Smooth muscle cell (in vitro differentiated cells): ENCODE measurements around the gene TMEM229A. TPM values are rescaled to one million over a fixed set of nuclear protein-coding genes. Genes with fewer than 3 reads are reported as not detected.

ENCODE experiments used
- DNase-seq: peaks from one replicate; lab custom pipeline; 2025; ENCODE audit not compliant: unreplicated experiment; lab: John Stamatoyannopoulos, UW
- H2AFZ ChIP-seq: fragments of 200-600 bp; sonication (generic); 2 replicates; pipeline ENCODE4 v1.6.0; 2016; ENCODE audit warnings: antibody characterized with exemption, low read depth, mild to moderate bottlenecking
- H3F3A ChIP-seq: fragments of 200-600 bp; sonication (generic); 2 replicates; pipeline ENCODE4 v1.6.0; 2017; ENCODE audit warnings: antibody characterized with exemption, low read depth
- H3K27ac ChIP-seq: fragments of 200-600 bp; sonication (generic); 2 replicates; pipeline ENCODE4 v1.5.1; 2016; ENCODE audit warnings: low read depth, mild to moderate bottlenecking
- H3K27me3 ChIP-seq: fragments of 200-600 bp; sonication (generic); 2 replicates; pipeline ENCODE4 v1.6.1; 2016; ENCODE audit warnings: low read depth, mild to moderate bottlenecking
- H3K36me3 ChIP-seq: fragments of 200-600 bp; sonication (generic); 2 replicates; pipeline ENCODE4 v1.5.1; 2016; ENCODE audit warnings: low read depth
- H3K4me1 ChIP-seq: fragments of 200-600 bp; sonication (generic); 2 replicates; pipeline ENCODE4 v1.5.1; 2016; ENCODE audit warnings: low read depth
- H3K4me2 ChIP-seq: fragments of 200-600 bp; sonication (generic); 2 replicates; pipeline ENCODE4 v1.6.0; 2016; ENCODE audit warnings: mild to moderate bottlenecking
- H3K4me3 ChIP-seq: fragments of 200-600 bp; sonication (generic); 2 replicates; pipeline ENCODE4 v1.5.1; 2016; ENCODE audit warnings: mild to moderate bottlenecking
- H3K79me2 ChIP-seq: fragments of 200-600 bp; sonication (generic); 2 replicates; pipeline ENCODE4 v1.6.0; 2016; ENCODE audit warnings: low read depth, mild to moderate bottlenecking
- H3K9ac ChIP-seq: fragments of 200-600 bp; sonication (generic); 2 replicates; pipeline ENCODE4 v1.6.0; 2016; ENCODE audit warnings: low read depth
- H3K9me3 ChIP-seq: fragments of 200-600 bp; sonication (generic); replicated peaks from 2 replicates; pipeline ENCODE4 v1.5.1; 2016; ENCODE audit warnings: low read depth
- H4K20me1 ChIP-seq: fragments of 200-600 bp; sonication (generic); 2 replicates; pipeline ENCODE4 v1.6.0; 2016; ENCODE audit warnings: low read depth
- CTCF ChIP-seq: fragments of 200-600 bp; sonication (generic); IDR thresholded peaks from 2 replicates; pipeline ENCODE4 v1.5.1; 2017; ENCODE audit warnings: borderline replicate concordance, mild to moderate bottlenecking, antibody characterized with exemption; ENCODE audit not compliant: insufficient read depth, poor library complexity, severe bottlenecking
- WGBS: methylation state at CpG from one replicate; pipeline ENCODE4 v1.1.7; 2016; ENCODE audit warnings: low lambda C conversion rate; 5-methylcytosine and 5-hydroxymethylcytosine counted together
- polyA plus RNA-seq: library from polyadenylated mRNA; unstranded; fragments of >200 nt; fragmentation: Nextera tagmentation; extraction: Ambion mirVana; gene quantifications from 2 replicates; pipeline ENCODE4 v1.2.1, GENCODE V29; 2016
- total RNA-seq: library from RNA; depleted of rRNA; stranded (reverse); fragments of >200 nt; gene quantifications from 2 replicates; pipeline ENCODE4 v1.2.3, GENCODE V29; 2014

The TMEM229A gene
- total and polyA plus RNA-seq, 2 experiments from 2014 or later, result not detected

- no peak overlapping the region for H3K9ac ChIP-seq
- H3K27me3 ChIP-seq, result no peaks in the 10 kb centered on the region
- TF ChIP-seq CTCF, result no peak
- no peaks in the 10 kb centered on the region for H3F3A ChIP-seq
- peaks cover 12% of the 10 kb centered on the region for H3K4me1 ChIP-seq
- H3K27ac ChIP-seq, result no peak overlapping the region
- H3K9me3 ChIP-seq, result no peaks in the 10 kb centered on the region
- no peaks in the 10 kb centered on the region for H3K36me3 ChIP-seq
- no peak overlapping the region for H2AFZ ChIP-seq
- no peaks in the 10 kb centered on the region for H4K20me1 ChIP-seq
- no peak overlapping the region for H3K4me3 ChIP-seq
- no peak for DNase-seq
- H3K4me2 ChIP-seq, result no peak overlapping the region
- no peaks in the 10 kb centered on the region for H3K79me2 ChIP-seq
These were observed 38.4 kb downstream of the TMEM229A start for GRCh38 chr7:123994449-123994848.

DNA sequence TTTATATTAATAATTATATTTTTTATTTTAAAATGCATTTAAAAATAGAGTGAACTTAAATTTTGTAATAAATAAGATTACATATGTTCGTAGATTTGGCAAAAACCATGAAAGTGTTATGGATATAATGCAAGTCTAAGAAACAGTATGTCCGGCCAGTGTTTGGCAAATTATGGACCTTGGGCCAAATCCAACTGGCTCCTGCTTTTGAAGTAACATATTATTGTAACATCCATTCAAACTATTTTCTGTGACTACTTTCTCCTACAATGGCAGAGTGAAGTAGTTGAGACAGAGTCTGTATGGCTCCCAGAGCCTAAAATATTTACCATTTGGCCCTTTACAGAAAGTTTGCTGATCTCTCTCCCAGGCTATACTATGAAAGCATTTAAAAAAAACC is 38.9 kb downstream of the TMEM229A start:
- DNase-seq, result no peak
- Histone ChIP-seq H3K9me3 (no peaks in the 10 kb centered on the region), H3K27ac (no peak overlapping the region), H2AFZ (no peak overlapping the region), H4K20me1 (no peaks in the 10 kb centered on the region), H3K4me3 (no peak overlapping the region), H3K36me3 (no peaks in the 10 kb centered on the region), H3K27me3 (no peaks in the 10 kb centered on the region), H3F3A (no peaks in the 10 kb centered on the region), H3K9ac (no peak overlapping the region), H3K4me1 (peaks cover 12% of the 10 kb centered on the region), H3K4me2 (no peak overlapping the region), H3K79me2 (no peaks in the 10 kb centered on the region)
- TF ChIP-seq CTCF, result no peak
- 94% methylated on average over 2 of the region's 2 CpGs for WGBS

GRCh38 chr7:123992913-123993518 is 39.9 kb downstream of the TMEM229A start:
- H3K27me3 ChIP-seq, result no peaks in the 10 kb centered on the region
- H3K79me2 ChIP-seq, result no peaks in the 10 kb centered on the region
- no peaks in the 10 kb centered on the region for H3K36me3 ChIP-seq
- H3K4me3 ChIP-seq, result no peak overlapping the region
- no peaks in the 10 kb centered on the region for H4K20me1 ChIP-seq
- no peaks in the 10 kb centered on the region for H3K9me3 ChIP-seq
- no peak overlapping the region for H3K4me2 ChIP-seq
- DNase-seq, result no peak
- H3F3A ChIP-seq, result no peaks in the 10 kb centered on the region
- no peak overlapping the region for H3K9ac ChIP-seq
- no peak overlapping the region for H3K27ac ChIP-seq
- H2AFZ ChIP-seq, result no peak overlapping the region
- no peak for TF ChIP-seq CTCF
- peaks cover 12% of the 10 kb centered on the region for H3K4me1 ChIP-seq
- 42% methylated on average over 2 of the region's 2 CpGs for WGBS

DNA sequence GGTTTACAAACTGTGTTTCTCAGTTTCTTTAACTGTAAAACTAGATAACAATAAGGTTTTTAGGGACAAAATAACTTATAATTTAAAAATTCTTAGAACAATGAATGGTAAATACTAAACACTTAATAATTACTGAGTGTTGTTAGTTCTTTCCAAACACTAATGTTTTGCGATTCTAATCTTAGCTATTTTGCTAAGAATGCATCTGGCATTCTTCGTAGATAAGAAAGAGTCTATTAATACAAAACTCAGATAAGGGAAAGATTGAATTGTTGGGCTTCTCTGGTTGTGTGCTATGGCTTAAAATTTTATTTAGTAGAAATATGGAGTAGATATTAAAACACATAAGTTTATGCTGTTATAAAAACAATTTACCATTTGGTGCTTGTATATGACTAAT is 45.4 kb downstream of the TMEM229A start:
- Histone ChIP-seq H3K4me2 (peak overlapping the region; percentile 31), H3K27me3 (no peaks in the 10 kb centered on the region), H3F3A (no peaks in the 10 kb centered on the region), H3K9me3 (no peaks in the 10 kb centered on the region), H3K79me2 (no peaks in the 10 kb centered on the region), H2AFZ (no peak overlapping the region), H3K9ac (no peak overlapping the region), H3K27ac (no peak overlapping the region), H3K36me3 (no peaks in the 10 kb centered on the region), H4K20me1 (no peaks in the 10 kb centered on the region), H3K4me1 (no peaks in the 10 kb centered on the region), H3K4me3 (no peak overlapping the region)
- no peak for DNase-seq
- 38% methylated on average over 2 of the region's 2 CpGs for WGBS
- no peak for TF ChIP-seq CTCF

Other genes with a start within 250 kb of the TMEM229A start
- not detected in 2 replicates for gene HYAL4, start 187.9 kb downstream of the TMEM229A start, total RNA-seq
- not detected in 2 replicates for gene HYAL4, start 187.9 kb downstream of the TMEM229A start, polyA plus RNA-seq
- not detected in 2 replicates for gene SPAM1, start 107.8 kb downstream of the TMEM229A start, total RNA-seq
- gene SPAM1, start 107.8 kb downstream of the TMEM229A start, polyA plus RNA-seq, result not detected in 2 replicates